ENCODE measurements around the gene METRNL. TPM values are rescaled to one million over a fixed set of nuclear protein-coding genes. Genes with fewer than 3 reads are reported as not detected.

METRNL gene
- total RNA-seq, 1 experiment from 2014 or later, result 30.6 TPM

DNA sequence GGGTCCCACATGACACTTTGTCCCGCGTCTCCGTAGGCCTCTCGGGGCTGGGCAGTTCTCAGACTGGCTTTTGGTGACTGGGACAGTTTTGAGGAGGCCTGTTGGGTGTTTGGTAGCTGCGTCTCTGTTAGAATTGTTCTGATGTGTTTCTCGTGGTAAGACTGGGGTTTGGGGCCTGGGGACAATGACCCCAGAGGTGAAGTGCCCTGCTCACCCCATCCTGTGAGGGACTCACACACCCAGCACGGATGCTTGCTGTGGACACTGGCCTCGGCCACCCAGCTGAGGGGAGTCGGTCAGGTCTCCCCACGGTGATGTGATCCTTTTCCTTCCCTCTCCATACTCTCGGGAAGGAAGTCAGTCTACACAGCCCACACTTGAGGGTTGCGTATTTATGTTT lies 50.3 kb downstream of the METRNL start:
- Histone ChIP-seq H3K4me3 (ENCODE audit: low read length) (no peak overlapping the region), H3K4me1 (ENCODE audit: insufficient read depth, low read length) (no peaks in the 10 kb centered on the region), H3K36me3 (ENCODE audit: low read depth, low read length) (no peaks in the 10 kb centered on the region), H3K9ac (ENCODE audit: low read length) (no peak overlapping the region), H3K4me2 (ENCODE audit: low read length) (no peak overlapping the region), H3K79me2 (ENCODE audit: low read length) (no peaks in the 10 kb centered on the region), H3K27me3 (ENCODE audit: low read length) (peaks cover 11% of the 10 kb centered on the region), H3K9me3 (ENCODE audit: low read length) (no peaks in the 10 kb centered on the region), H3K27ac (ENCODE audit: low read length) (no peak overlapping the region), H3K9me2 (replicated peaks; ENCODE audit: low read length) (no peaks in the 10 kb centered on the region), H2AFZ (ENCODE audit: low read length) (no peak overlapping the region), H3F3A (ENCODE audit: low read length, unreplicated experiment) (no peaks in the 10 kb centered on the region), H4K20me1 (ENCODE audit: low read length) (no peaks in the 10 kb centered on the region)
- TF ChIP-seq, protein P1, sequence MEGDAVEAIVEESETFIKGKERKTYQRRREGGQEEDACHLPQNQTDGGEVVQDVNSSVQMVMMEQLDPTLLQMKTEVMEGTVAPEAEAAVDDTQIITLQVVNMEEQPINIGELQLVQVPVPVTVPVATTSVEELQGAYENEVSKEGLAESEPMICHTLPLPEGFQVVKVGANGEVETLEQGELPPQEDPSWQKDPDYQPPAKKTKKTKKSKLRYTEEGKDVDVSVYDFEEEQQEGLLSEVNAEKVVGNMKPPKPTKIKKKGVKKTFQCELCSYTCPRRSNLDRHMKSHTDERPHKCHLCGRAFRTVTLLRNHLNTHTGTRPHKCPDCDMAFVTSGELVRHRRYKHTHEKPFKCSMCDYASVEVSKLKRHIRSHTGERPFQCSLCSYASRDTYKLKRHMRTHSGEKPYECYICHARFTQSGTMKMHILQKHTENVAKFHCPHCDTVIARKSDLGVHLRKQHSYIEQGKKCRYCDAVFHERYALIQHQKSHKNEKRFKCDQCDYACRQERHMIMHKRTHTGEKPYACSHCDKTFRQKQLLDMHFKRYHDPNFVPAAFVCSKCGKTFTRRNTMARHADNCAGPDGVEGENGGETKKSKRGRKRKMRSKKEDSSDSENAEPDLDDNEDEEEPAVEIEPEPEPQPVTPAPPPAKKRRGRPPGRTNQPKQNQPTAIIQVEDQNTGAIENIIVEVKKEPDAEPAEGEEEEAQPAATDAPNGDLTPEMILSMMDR (conservative IDR thresholded peaks at IDR 0.05; ENCODE audit: low read depth, low read length), result no peak
- TF ChIP-seq EZH2phosphoT487 (IDR thresholded peaks at IDR 0.05; ENCODE audit: borderline replicate concordance, low read length) (no peak), EZH2 (IDR thresholded peaks at IDR 0.05; ENCODE audit: low read length, unreplicated experiment) (no peak)
- no TSS peak for BruUV-seq (replicated peaks)
- CTCF ChIA-PET, result no interaction called here
- no peak for ATAC-seq
- intact Hi-C loops (cut with micrococcal nuclease), result no loop called here
- DNase-seq, result no peak
- POLR2A ChIA-PET (ENCODE audit: unreplicated experiment), result no interaction called here

DNA sequence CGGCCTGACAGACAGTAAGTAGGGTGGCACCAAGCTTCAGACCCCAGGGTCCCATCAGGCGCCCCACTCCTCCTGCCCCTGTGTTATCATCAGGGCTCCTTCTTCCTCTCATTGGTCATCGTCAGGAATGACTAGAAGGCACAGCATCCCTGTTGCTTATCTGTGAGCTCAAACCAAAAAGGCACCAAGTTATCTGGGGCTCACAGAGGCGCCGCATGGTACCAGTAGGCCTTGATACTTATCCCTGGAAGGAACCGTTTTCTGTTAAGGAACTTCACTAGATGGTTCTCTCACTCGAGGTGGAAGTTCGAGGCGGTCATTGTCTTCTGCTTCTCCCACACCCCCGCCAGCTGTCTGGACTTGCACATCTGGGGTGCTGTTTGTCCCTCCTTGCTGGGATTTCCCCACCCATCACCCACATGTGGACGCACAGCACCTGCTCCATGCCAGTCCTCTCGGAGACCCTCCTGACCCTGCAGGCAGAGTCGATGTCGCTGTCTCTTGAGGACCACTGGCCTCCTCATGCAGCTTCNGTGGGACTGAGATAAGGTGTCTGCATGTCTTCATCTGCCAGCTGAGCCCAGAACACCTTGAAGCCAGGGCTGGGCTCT lies 52.1 kb downstream of the METRNL start:
- Histone ChIP-seq H2AFZ (ENCODE audit: low read length) (no peak overlapping the region), H3K4me2 (ENCODE audit: low read length) (no peak overlapping the region), H3K9ac (ENCODE audit: low read length) (no peak overlapping the region), H3K36me3 (ENCODE audit: low read depth, low read length) (no peaks in the 10 kb centered on the region), H3K27me3 (ENCODE audit: low read length) (peaks cover 5% of the 10 kb centered on the region), H3K9me3 (ENCODE audit: low read length) (no peaks in the 10 kb centered on the region), H3K4me1 (ENCODE audit: insufficient read depth, low read length) (no peaks in the 10 kb centered on the region), H3K4me3 (ENCODE audit: low read length) (no peak overlapping the region), H3K9me2 (replicated peaks; ENCODE audit: low read length) (no peaks in the 10 kb centered on the region), H3K79me2 (ENCODE audit: low read length) (no peaks in the 10 kb centered on the region), H4K20me1 (ENCODE audit: low read length) (no peaks in the 10 kb centered on the region), H3K27ac (ENCODE audit: low read length) (no peak overlapping the region), H3F3A (ENCODE audit: low read length, unreplicated experiment) (no peaks in the 10 kb centered on the region)
- POLR2A ChIA-PET (ENCODE audit: unreplicated experiment), result no interaction called here
- intact Hi-C loops (cut with micrococcal nuclease), result no loop called here
- no TSS peak for BruUV-seq (replicated peaks)
- no peak for ATAC-seq
- CTCF ChIA-PET, result no interaction called here
- TF ChIP-seq EZH2phosphoT487 (IDR thresholded peaks at IDR 0.05; ENCODE audit: borderline replicate concordance, low read length) (no peak), EZH2 (IDR thresholded peaks at IDR 0.05; ENCODE audit: low read length, unreplicated experiment) (no peak)
- TF ChIP-seq, protein P1 (conservative IDR thresholded peaks at IDR 0.05; ENCODE audit: low read depth, low read length), result no peak
- no peak for DNase-seq

DNA sequence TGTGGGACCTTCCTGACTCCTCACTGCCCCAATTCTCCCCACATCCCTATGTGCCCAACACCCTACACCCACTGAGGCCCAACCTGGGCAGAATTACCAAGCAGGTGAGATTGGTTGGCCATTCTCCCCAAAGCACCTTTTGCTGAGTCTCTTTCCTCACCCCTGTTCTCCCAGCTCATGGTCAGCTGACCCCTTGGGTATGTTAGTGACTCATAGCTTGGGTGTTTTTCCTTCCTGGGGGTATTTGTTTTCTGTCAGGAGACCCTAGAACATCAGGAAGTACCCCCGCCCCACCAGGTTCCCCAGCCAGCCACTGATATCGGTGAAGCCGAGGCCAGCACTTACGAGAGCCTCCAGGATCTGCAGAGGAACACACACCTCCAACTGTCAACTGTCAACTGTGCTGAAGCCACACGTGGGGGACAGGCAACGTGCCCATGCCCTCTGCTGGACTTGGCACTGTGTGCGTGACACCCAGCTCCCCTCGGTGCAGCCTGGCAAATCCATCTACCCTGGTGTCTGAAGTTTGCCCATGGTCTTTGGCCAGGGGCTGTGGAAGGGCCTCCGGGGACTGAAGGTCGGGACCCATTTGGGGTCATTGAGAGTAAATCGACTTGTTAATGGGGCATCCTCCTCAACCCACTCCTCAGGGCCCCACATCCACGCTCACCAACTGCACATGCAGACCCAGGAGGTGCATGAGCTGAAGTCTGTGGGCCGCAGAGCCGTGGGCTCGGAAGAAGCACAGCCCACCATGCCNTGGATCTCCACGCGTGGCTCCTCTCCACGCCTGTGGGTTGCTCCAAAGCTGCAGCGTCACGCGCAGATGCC lies 53.1 kb downstream of the METRNL start:
- TF ChIP-seq EZH2phosphoT487 (IDR thresholded peaks at IDR 0.05; ENCODE audit: borderline replicate concordance, low read length) (no peak), EZH2 (IDR thresholded peaks at IDR 0.05; ENCODE audit: low read length, unreplicated experiment) (no peak)
- TF ChIP-seq, protein P1 (conservative IDR thresholded peaks at IDR 0.05; ENCODE audit: low read depth, low read length), result no peak
- CTCF ChIA-PET, result no interaction called here
- no peaks in the 10 kb centered on the region for H3K36me3 ChIP-seq (ENCODE audit: low read depth, low read length)
- no peaks in the 10 kb centered on the region for H3F3A ChIP-seq (ENCODE audit: low read length, unreplicated experiment)
- no peaks in the 10 kb centered on the region for H4K20me1 ChIP-seq (ENCODE audit: low read length)
- DNase-seq (no peak), ATAC-seq (no peak)
- peaks cover 15% of the 10 kb centered on the region for H3K27me3 ChIP-seq (ENCODE audit: low read length)
- no peak overlapping the region for H3K4me2 ChIP-seq (ENCODE audit: low read length)
- no peak overlapping the region for H3K4me3 ChIP-seq (ENCODE audit: low read length)
- no peak overlapping the region for H2AFZ ChIP-seq (ENCODE audit: low read length)
- no peaks in the 10 kb centered on the region for H3K9me2 ChIP-seq (replicated peaks; ENCODE audit: low read length)
- H3K4me1 ChIP-seq (ENCODE audit: insufficient read depth, low read length), result no peaks in the 10 kb centered on the region
- BruUV-seq (replicated peaks), result no TSS peak
- no peak overlapping the region for H3K27ac ChIP-seq (ENCODE audit: low read length)
- no peaks in the 10 kb centered on the region for H3K79me2 ChIP-seq (ENCODE audit: low read length)
- intact Hi-C loops (cut with micrococcal nuclease), result no loop called here
- POLR2A ChIA-PET (ENCODE audit: unreplicated experiment), result no interaction called here
- H3K9me3 ChIP-seq (ENCODE audit: low read length), result no peaks in the 10 kb centered on the region
- no peak overlapping the region for H3K9ac ChIP-seq (ENCODE audit: low read length)

All from PC-3 (cell line).